Smooth muscle cell of the brain vasculature (primary cell): ENCODE data around the gene AR.
"Not testable (repeated sequence)": the region's sequence is repeated elsewhere in the genome, so short reads cannot be mapped to it uniquely, and the experiment has no call there.

Source experiments
- DNase-seq: peaks from one replicate; pipeline ENCODE4 v3.0.0-alpha.2; 2012; ENCODE audit warnings: low read depth, low spot score

Gene AR

GRCh38 chrX:67637293-67637692 is 93.5 kb downstream of the AR start:
- DNase-seq = not testable (repeated sequence)

GRCh38 chrX:67648361-67648760 is 104.5 kb downstream of the AR start:
- DNase-seq = no peak

- DNase-seq = no peak
Observed at GRCh38 chrX:67651437-67652142, 107.8 kb downstream of the AR start.

GRCh38 chrX:67652543-67652942 is 108.7 kb downstream of the AR start:
- no peak for DNase-seq

GRCh38 chrX:67654301-67654700 is 110.5 kb downstream of the AR start:
- no peak for DNase-seq

- no peak for DNase-seq
Observed at GRCh38 chrX:67665583-67665982, 121.8 kb downstream of the AR start.

- DNase-seq = not testable (repeated sequence)
Observed at GRCh38 chrX:67670717-67671116, 126.9 kb downstream of the AR start.

GRCh38 chrX:67673741-67674274 is 130.0 kb downstream of the AR start:
- no peak for DNase-seq

GRCh38 chrX:67674741-67675140 is 130.9 kb downstream of the AR start:
- no peak for DNase-seq

GRCh38 chrX:67684136-67684535 is 140.3 kb downstream of the AR start:
- DNase-seq = no peak

- no peak for DNase-seq
Observed at GRCh38 chrX:67692246-67692645, 148.4 kb downstream of the AR start.

GRCh38 chrX:67693928-67694327 is 150.1 kb downstream of the AR start:
- no peak for DNase-seq

- no peak for DNase-seq
Observed at GRCh38 chrX:67697452-67697851, 153.6 kb downstream of the AR start.

- no peak for DNase-seq
Observed at GRCh38 chrX:67700602-67701001, 156.8 kb downstream of the AR start.

- DNase-seq = no peak
Observed at GRCh38 chrX:67714004-67714403, 170.2 kb downstream of the AR start.

- DNase-seq = no peak
Observed at GRCh38 chrX:67717571-67717970, 173.8 kb downstream of the AR start.

GRCh38 chrX:67718926-67719325 is 175.1 kb downstream of the AR start:
- no peak for DNase-seq

- no peak for DNase-seq
Observed at GRCh38 chrX:67720344-67720743, 176.5 kb downstream of the AR start.

- no peak for DNase-seq
Observed at GRCh38 chrX:67721321-67721720, 177.5 kb downstream of the AR start.

- no peak for DNase-seq
Observed at GRCh38 chrX:67723580-67724351, 179.9 kb downstream of the AR start.

GRCh38 chrX:67724359-67725110 is 180.7 kb downstream of the AR start:
- DNase-seq = no peak

GRCh38 chrX:67725471-67725870 is 181.7 kb downstream of the AR start:
- no peak for DNase-seq
